Activated CD8-positive, alpha-beta T cell treated with anti-CD3 and anti-CD28 coated beads, Interleukin-2, amount 10 ng/mL, durations not matched to agents 7 days and 5 days (primary cell): ENCODE measurements around the gene LAMB4. TPM values are rescaled to one million over a fixed set of nuclear protein-coding genes. Genes with fewer than 3 reads are reported as not detected.

Experiments used
- ATAC-seq: fragments of 150-1000 bp; cut with Tn5 transposase; one replicate; pipeline ENCODE4 v1.10.0; 2021; ENCODE audit warnings: moderate library complexity
- CTCF ChIA-PET: fragments of 350-600 bp; sonication (Branson Sonifier 250); formaldehyde crosslinking; loops from one replicate; lab custom pipeline; 2021; ENCODE audit warnings: antibody characterized with exemption; lab: Charles Lee
- POLR2A ChIA-PET: fragments of 350-600 bp; sonication (Branson Sonifier 250); formaldehyde crosslinking; loops from one replicate; lab custom pipeline; 2021; ENCODE audit warnings: antibody characterized with exemption; lab: Charles Lee
- DNase-seq: peaks from one replicate; pipeline ENCODE4 v3.0.0-alpha.2; 2020
- H3K27ac Mint-ChIP-seq: one replicate; pipeline ENCODE4 v1.8.0; 2021; ENCODE audit warnings: mild to moderate bottlenecking, mixed read lengths
- H3K27me3 Mint-ChIP-seq: one replicate; pipeline ENCODE4 v1.8.0; 2021; ENCODE audit warnings: low read depth, mixed read lengths
- H3K36me3 Mint-ChIP-seq: one replicate; pipeline ENCODE4 v1.8.0; 2021; ENCODE audit warnings: low read depth, mixed read lengths
- H3K4me1 Mint-ChIP-seq: one replicate; pipeline ENCODE4 v1.8.0; 2021; ENCODE audit warnings: low read depth, mixed read lengths
- H3K4me3 Mint-ChIP-seq: one replicate; pipeline ENCODE4 v1.8.0; 2021; ENCODE audit warnings: mild to moderate bottlenecking, mixed read lengths
- H3K9me3 Mint-ChIP-seq: one replicate; pipeline ENCODE4 v1.8.0; 2022; ENCODE audit warnings: mixed read lengths; ENCODE audit not compliant: insufficient read depth
- total RNA-seq, 2 experiments: library from RNA; stranded (reverse); gene quantifications; one replicate each; pipeline ENCODE4 v1.2.3, GENCODE V29; 2021

LAMB4 gene
- total RNA-seq, 2 experiments from 2014 or later = not detected

DNA sequence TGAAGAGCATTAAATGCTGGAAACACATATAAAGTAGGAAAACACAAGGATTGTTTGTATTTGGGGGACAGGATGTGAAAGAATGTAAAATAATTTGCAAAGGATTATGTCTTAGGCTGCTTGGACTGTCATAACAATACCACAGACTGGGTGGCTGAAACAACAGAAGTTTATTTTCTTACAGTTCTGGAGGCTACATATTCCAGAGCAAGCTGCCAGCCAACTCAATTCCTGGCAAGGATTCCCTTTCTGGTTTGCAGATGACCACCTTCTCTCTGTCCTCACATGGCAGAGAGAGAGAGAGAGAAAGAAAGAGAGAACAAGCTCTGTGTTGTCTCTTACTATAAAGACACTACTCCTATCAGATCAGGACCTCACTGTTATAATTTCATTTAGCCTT is 8.8 kb upstream of the LAMB4 start:
- POLR2A ChIA-PET = no interaction called here
- Mint-ChIP-seq H3K4me3 (no peak overlapping the region), H3K27ac (no peak overlapping the region), H3K9me3 (peaks cover 5% of the 10 kb centered on the region), H3K36me3 (peaks cover 7% of the 10 kb centered on the region), H3K4me1 (peaks cover 34% of the 10 kb centered on the region), H3K27me3 (no peaks in the 10 kb centered on the region)
- DNase-seq = no peak
- CTCF ChIA-PET = interaction anchor here (1.0 kb wide), 1 partner anchor 25 kb away, joined by 3 read pairs; no protein-coding TSS in a partner anchor
- ATAC-seq = no peak

GRCh38 chr7:108137993-108138392 is 7.8 kb upstream of the LAMB4 start:
- ChIA-PET POLR2A (no interaction called here), CTCF (interaction anchor here (1.0 to 1.2 kb wide), 2 partner anchors 8 to 24 kb away, joined by 3 to 7 read pairs; no protein-coding TSS in a partner anchor)
- Mint-ChIP-seq H3K9me3 (peaks cover 5% of the 10 kb centered on the region), H3K4me3 (no peak overlapping the region), H3K27ac (no peak overlapping the region), H3K4me1 (peaks cover 34% of the 10 kb centered on the region), H3K36me3 (peaks cover 7% of the 10 kb centered on the region), H3K27me3 (no peaks in the 10 kb centered on the region)
- DNase-seq = no peak
- no peak for ATAC-seq

- POLR2A ChIA-PET = no interaction called here
- peaks cover 7% of the 10 kb centered on the region for H3K36me3 Mint-ChIP-seq
- no peak overlapping the region for H3K27ac Mint-ChIP-seq
- CTCF ChIA-PET = interaction anchor here (0.8 to 1.2 kb wide), 3 partner anchors 9 to 19 kb away, joined by 3 to 7 read pairs (median 3); no protein-coding TSS in a partner anchor
- H3K4me3 Mint-ChIP-seq = no peak overlapping the region
- DNase-seq (no peak), ATAC-seq (no peak)
- H3K4me1 Mint-ChIP-seq = peaks cover 39% of the 10 kb centered on the region
- no peaks in the 10 kb centered on the region for H3K27me3 Mint-ChIP-seq
- H3K9me3 Mint-ChIP-seq = peaks cover 5% of the 10 kb centered on the region
These were observed 6.9 kb upstream of the LAMB4 start for GRCh38 chr7:108137040-108137439.

DNA sequence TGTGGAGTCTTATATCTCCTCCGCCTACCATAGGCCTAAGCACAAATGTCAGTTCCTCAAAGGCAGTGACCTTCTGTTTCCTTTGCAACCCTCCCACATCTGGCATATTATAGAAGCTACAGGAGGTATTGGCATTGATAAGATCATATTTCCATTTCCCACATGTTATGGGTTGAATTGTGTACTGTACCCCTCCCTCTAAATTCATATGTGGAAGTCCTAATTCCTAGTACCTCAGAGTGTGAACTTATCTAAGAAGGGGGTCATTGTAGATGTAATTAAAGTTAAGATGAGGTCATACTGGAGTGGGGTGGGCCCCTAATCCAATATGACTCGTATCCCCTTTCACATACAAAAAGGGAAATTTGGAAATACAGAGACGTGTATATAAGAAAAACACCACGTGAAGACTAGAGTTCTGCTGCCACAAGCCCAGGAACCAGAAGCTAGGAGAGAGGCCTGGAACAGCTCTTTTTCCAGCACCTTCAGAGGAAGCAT is 6.1 kb upstream of the LAMB4 start:
- H3K9me3 Mint-ChIP-seq = peaks cover 5% of the 10 kb centered on the region
- H3K36me3 Mint-ChIP-seq = peaks cover 7% of the 10 kb centered on the region
- no peaks in the 10 kb centered on the region for H3K27me3 Mint-ChIP-seq
- ATAC-seq (peak; percentile 24), DNase-seq (no peak)
- CTCF ChIA-PET = interaction anchor here (0.8 to 7.3 kb wide), 5 partner anchors 9 to 23 kb away, joined by 3 to 29 read pairs (median 3); no protein-coding TSS in a partner anchor
- H3K4me1 Mint-ChIP-seq = peaks cover 39% of the 10 kb centered on the region
- H3K4me3 Mint-ChIP-seq = no peak overlapping the region
- peak overlapping the region; percentile 86 for H3K27ac Mint-ChIP-seq
- POLR2A ChIA-PET = interaction anchor here (1.2 kb wide), 1 partner anchor 246 kb away, joined by 3 read pairs; no protein-coding TSS in a partner anchor

- Mint-ChIP-seq H3K9me3 (peaks cover 5% of the 10 kb centered on the region), H3K27ac (peak overlapping the region; percentile 86), H3K4me1 (peaks cover 39% of the 10 kb centered on the region), H3K27me3 (no peaks in the 10 kb centered on the region), H3K36me3 (peaks cover 7% of the 10 kb centered on the region), H3K4me3 (peak overlapping the region; percentile 12)
- CTCF ChIA-PET = interaction anchor here (0.8 to 7.3 kb wide), 5 partner anchors 10 to 26 kb away, joined by 3 to 29 read pairs (median 5); no protein-coding TSS in a partner anchor
- POLR2A ChIA-PET = interaction anchor here (0.9 to 1.2 kb wide), 2 partner anchors 10 to 245 kb away, joined by 3 read pairs; no protein-coding TSS in a partner anchor
- ATAC-seq (peak; percentile 96), DNase-seq (peak; percentile 70)
These were observed 5.5 kb upstream of the LAMB4 start for GRCh38 chr7:108135446-108136190.

DNA sequence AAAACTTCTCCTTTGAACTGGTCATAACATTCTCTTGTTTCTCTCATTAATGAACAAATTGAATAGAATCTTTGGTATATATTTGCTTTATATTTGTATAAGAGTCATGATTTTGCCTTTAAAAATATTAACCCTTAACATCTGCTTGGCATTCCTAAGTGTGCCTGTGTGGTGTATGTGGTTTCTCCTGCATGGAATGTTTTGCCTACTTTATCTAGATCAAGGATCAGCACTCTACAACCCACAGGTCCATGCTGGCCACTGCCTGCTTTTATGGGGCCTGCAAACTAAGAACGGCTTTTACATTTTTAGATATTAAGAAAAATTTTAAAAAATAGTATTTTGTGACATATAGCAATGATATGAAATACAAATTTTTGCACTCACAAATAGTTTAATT is 4.3 kb upstream of the LAMB4 start:
- Mint-ChIP-seq H3K4me1 (peaks cover 32% of the 10 kb centered on the region), H3K9me3 (peaks cover 5% of the 10 kb centered on the region), H3K4me3 (no peak overlapping the region), H3K27me3 (no peaks in the 10 kb centered on the region), H3K36me3 (peaks cover 7% of the 10 kb centered on the region), H3K27ac (no peak overlapping the region)
- ChIA-PET CTCF (interaction anchor here (1.6 to 7.3 kb wide), 3 partner anchors 11 to 25 kb away, joined by 5 to 29 read pairs (median 25); no protein-coding TSS in a partner anchor), POLR2A (no interaction called here)
- ATAC-seq = no peak
- no peak for DNase-seq

DNA sequence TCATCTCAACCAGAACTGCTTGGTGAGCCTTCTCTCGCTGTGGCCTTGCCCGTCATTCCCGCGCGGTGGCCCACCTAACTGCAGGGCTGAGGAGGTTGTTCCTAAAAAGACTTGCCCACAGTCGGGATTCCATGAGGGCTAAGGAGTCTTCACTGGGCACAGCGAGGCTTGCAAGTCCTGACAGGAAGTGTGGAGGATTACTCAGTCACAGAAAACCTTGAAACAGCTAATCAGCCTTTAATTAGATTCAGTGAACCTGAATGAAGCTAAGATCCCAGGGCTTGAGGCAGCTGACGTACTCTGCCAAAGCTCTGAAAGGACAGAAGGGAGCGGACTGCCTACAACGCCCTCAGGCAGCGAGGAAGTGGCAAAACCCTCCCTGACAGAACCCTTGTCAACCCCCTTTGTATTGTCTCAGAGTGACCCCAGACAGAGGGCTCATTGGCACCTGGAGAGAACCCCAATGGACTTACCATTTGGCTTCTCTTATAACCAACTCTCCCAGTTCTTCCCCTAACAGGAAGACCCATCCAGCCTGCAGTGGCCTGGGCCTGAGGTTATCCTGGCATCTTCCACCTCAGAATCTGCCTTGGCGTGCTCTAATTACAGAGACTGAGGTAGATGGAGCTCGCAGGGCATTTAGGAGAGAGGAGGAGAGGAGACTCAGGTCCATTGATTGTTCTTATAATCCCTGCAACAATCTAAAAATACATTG is 2.5 kb upstream of the LAMB4 start:
- Mint-ChIP-seq H3K4me3 (no peak overlapping the region), H3K27me3 (no peaks in the 10 kb centered on the region), H3K4me1 (peaks cover 25% of the 10 kb centered on the region), H3K27ac (no peak overlapping the region), H3K36me3 (peaks cover 7% of the 10 kb centered on the region), H3K9me3 (peaks cover 3% of the 10 kb centered on the region)
- ATAC-seq (no peak), DNase-seq (no peak)
- ChIA-PET CTCF (interaction anchor here (4.0 to 7.3 kb wide), 2 partner anchors 13 to 20 kb away, joined by 25 to 29 read pairs; no protein-coding TSS in a partner anchor), POLR2A (no interaction called here)

DNA sequence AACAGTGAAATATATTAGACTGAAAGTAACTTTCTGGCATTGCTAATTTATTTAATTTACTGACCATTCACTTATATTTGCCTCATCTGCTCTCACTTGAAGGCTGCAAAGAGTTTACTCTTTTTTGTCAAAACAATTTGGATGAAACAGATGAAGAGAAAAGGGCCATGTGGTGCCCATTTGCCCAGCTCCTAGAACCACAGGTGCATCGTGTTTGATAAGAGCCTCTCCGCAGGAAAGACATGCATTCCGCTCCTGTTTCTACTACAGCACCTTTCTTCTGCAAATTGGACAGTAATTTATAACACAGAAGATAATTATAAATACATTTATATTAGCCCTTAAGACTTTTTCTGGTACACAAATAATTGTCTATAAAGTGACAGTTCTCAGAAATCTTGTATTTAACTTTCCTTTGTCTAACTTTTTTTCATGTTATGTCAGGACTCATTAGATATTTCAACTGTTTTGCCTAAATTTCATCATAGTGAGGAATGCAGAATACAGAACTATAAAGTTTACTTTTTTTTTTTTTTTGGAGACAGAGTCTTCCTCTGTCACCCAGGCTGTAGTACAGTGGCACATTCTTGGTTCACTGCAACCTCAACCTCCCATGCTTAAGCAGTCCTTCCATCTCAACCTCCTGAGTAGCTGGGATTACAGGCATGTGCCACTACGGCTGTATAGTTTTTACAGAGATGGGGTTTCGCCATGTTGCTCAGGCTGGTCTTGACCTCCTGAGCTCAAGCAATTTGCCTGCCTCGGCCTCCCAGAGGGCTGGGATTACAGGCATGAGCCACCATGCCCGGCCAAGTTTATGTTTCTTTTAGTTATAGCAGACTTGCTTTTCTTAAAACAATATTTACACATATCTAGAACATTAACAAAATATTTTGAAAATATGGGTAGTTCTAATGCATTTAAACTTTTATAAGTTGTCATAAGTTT is 869 bp downstream of the LAMB4 start:
- Mint-ChIP-seq H3K36me3 (no peaks in the 10 kb centered on the region), H3K27me3 (peaks cover 4% of the 10 kb centered on the region), H3K4me3 (no peak overlapping the region), H3K27ac (no peak overlapping the region), H3K9me3 (no peaks in the 10 kb centered on the region), H3K4me1 (peaks cover 7% of the 10 kb centered on the region)
- CTCF ChIA-PET = interaction anchor here (1.0 to 7.3 kb wide), 5 partner anchors 16 to 20 kb away, joined by 3 to 25 read pairs (median 5); no protein-coding TSS in a partner anchor
- ATAC-seq (no peak), DNase-seq (no peak)
- POLR2A ChIA-PET = no interaction called here

DNA sequence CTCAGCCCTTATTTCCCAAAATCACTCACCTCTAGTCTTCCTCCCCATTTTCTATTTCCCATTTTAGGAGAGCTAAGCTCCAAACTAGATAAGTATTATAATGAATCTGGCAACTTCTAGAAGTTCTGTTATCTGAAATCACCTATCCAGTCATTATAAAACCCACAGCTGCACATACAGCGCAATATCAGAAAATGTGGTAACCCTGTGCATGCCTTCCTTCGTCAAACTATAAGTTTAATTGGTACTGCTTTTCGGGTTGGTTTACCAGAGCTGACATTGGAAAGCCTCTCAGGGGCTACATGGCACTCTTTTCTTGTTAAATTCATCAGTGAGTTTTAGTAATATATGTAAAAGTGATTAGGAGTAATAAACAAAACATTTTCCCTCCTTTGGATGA is 1.6 kb downstream of the LAMB4 start:
- H3K36me3 Mint-ChIP-seq = no peaks in the 10 kb centered on the region
- no peak for ATAC-seq
- H3K9me3 Mint-ChIP-seq = no peaks in the 10 kb centered on the region
- no peak for DNase-seq
- ChIA-PET CTCF (interaction anchor here (1.1 to 1.2 kb wide), 2 partner anchors 15 to 17 kb away, joined by 3 to 5 read pairs; no protein-coding TSS in a partner anchor), POLR2A (no interaction called here)
- no peak overlapping the region for H3K27ac Mint-ChIP-seq
- H3K4me3 Mint-ChIP-seq = no peak overlapping the region
- peaks cover 4% of the 10 kb centered on the region for H3K27me3 Mint-ChIP-seq
- peaks cover 5% of the 10 kb centered on the region for H3K4me1 Mint-ChIP-seq

- POLR2A ChIA-PET = no interaction called here
- DNase-seq = no peak
- CTCF ChIA-PET = no interaction called here
- peaks cover 2% of the 10 kb centered on the region for H3K4me1 Mint-ChIP-seq
- H3K27me3 Mint-ChIP-seq = peaks cover 4% of the 10 kb centered on the region
- no peak for ATAC-seq
- no peak overlapping the region for H3K27ac Mint-ChIP-seq
- no peaks in the 10 kb centered on the region for H3K9me3 Mint-ChIP-seq
- no peak overlapping the region for H3K4me3 Mint-ChIP-seq
- no peaks in the 10 kb centered on the region for H3K36me3 Mint-ChIP-seq
These were observed 2.7 kb downstream of the LAMB4 start for GRCh38 chr7:108127461-108127860.
